T-cell (primary cell): ENCODE data around the gene CACNA1F. TPM values are rescaled to one million over a fixed set of nuclear protein-coding genes. Genes with fewer than 3 reads are reported as not detected.

Experiments
- ATAC-seq, 4 experiments: fragments of 200-7000 bp in 3 of 4; fragments of 150-1000 bp in 1 of 4; cut with Tn5 transposase; replicated peaks in 1 of 4; 1 replicate in 3 of 4; 2 replicates in 1 of 4; pipeline ENCODE4 v1.10.0; 2021; ENCODE audit warnings: moderate library complexity in 3 of 4, mild to moderate bottlenecking in 2 of 4, moderate number of reproducible peaks in 1 of 4
- CTCF ChIA-PET, 2 donors: fragments of 300-600 bp; sonication (Branson Sonifier 250); formaldehyde crosslinking; loops; one replicate each; lab custom pipeline; 2022; ENCODE audit warnings: antibody characterized with exemption in 2 of 2; lab: Charles Lee
- POLR2A ChIA-PET, 2 donors: fragments of 300-600 bp; sonication (Branson Sonifier 250); formaldehyde crosslinking; loops; one replicate each; lab custom pipeline; 2022; ENCODE audit warnings: antibody characterized with exemption in 2 of 2; lab: Charles Lee
- DNase-seq, 35 experiments: peaks; one replicate each; pipeline versions ENCODE4 v3.0.0 to v3.0.0-alpha.2; 2013 to 2023
- H3K27ac ChIP-seq: one replicate; pipeline ENCODE4 v1.5.1; 2013; ENCODE audit warnings: low read length
- H3K27me3 ChIP-seq, 2 experiments: replicated peaks in 1 of 2; 1 replicate in 1 of 2; 2 replicates in 1 of 2; pipeline versions ENCODE4 v1.6.1 to v1.7.0; 2013; ENCODE audit warnings: low read length in 1 of 2, mixed read lengths in 1 of 2; ENCODE audit not compliant: control insufficient read depth in 2 of 2, insufficient read depth in 2 of 2; ENCODE audit errors: extremely low read depth in 1 of 2
- H3K36me3 ChIP-seq, 2 donors: 1 replicate in 1 of 2; 2 replicates in 1 of 2; pipeline versions ENCODE4 v1.6.1 to v1.7.0; 2013; ENCODE audit warnings: low read length in 1 of 2; ENCODE audit not compliant: control insufficient read depth in 2 of 2, insufficient read depth in 1 of 2; ENCODE audit errors: extremely low read depth in 1 of 2
- H3K4me1 ChIP-seq, 2 experiments: 1 replicate in 1 of 2; 2 replicates in 1 of 2; pipeline versions ENCODE4 v1.6.1 to v1.7.0; 2013; ENCODE audit warnings: low read length in 2 of 2, mixed read lengths in 1 of 2; ENCODE audit not compliant: insufficient read depth in 2 of 2, control insufficient read depth in 1 of 2; ENCODE audit errors: extremely low read depth in 1 of 2
- H3K4me3 ChIP-seq, 2 donors: 1 replicate in 1 of 2; 2 replicates in 1 of 2; pipeline versions ENCODE4 v1.5.1 to v1.7.0; 2013; ENCODE audit warnings: mild to moderate bottlenecking in 2 of 2, low read length in 1 of 2, moderate library complexity in 1 of 2; ENCODE audit not compliant: control insufficient read depth in 1 of 2; ENCODE audit errors: extremely low read depth in 1 of 2
- H3K9me3 ChIP-seq: 2 replicates; pipeline ENCODE4 v1.7.0; 2013
- H3K27ac Mint-ChIP-seq, 2 donors: one replicate each; pipeline ENCODE4 v1.8.0; 2020 to 2021; ENCODE audit warnings: mild to moderate bottlenecking in 2 of 2, mixed read lengths in 2 of 2
- H3K27me3 Mint-ChIP-seq, 2 donors: one replicate each; pipeline ENCODE4 v1.8.0; 2021 to 2022; ENCODE audit warnings: mixed read lengths in 2 of 2
- H3K36me3 Mint-ChIP-seq: one replicate; pipeline ENCODE4 v1.8.0; 2021; ENCODE audit warnings: mixed read lengths
- H3K4me1 Mint-ChIP-seq, 3 donors: one replicate each; pipeline ENCODE4 v1.8.0; 2020 to 2022; ENCODE audit warnings: mixed read lengths in 3 of 3, mild to moderate bottlenecking in 1 of 3
- H3K4me3 Mint-ChIP-seq, 3 donors: one replicate each; pipeline ENCODE4 v1.8.0; 2020 to 2022; ENCODE audit warnings: mild to moderate bottlenecking in 3 of 3, mixed read lengths in 3 of 3, moderate library complexity in 3 of 3
- H3K9me3 Mint-ChIP-seq, 3 donors: one replicate each; pipeline ENCODE4 v1.8.0; 2020 to 2022; ENCODE audit warnings: mixed read lengths in 3 of 3
- WGBS: methylation state at CpG from one replicate; pipeline ENCODE4 v1.1.5; 2013; ENCODE audit warnings: missing lambda C conversion rate; ENCODE audit not compliant: insufficient coverage; 5-methylcytosine and 5-hydroxymethylcytosine counted together
- total RNA-seq, 35 experiments: library from RNA in 6 of 35; stranded (reverse) in 6 of 35; fragments of 120-200 nt in 1 of 35; gene quantifications; one replicate each; pipeline versions ENCODE4 v1.2.1 to v1.2.4 and lab custom pipeline; 2013 to 2026

CACNA1F gene
- 1 to 10 TPM; 1.4 to 1.9 (median 1.6) TPM for total RNA-seq
- total RNA-seq (2013) = 0.48 TPM
- 0.16 to 5.2 (median 2.1) reads per million in 29 experiments for total RNA-seq (lab: John Stamatoyannopoulos, UW)

DNA sequence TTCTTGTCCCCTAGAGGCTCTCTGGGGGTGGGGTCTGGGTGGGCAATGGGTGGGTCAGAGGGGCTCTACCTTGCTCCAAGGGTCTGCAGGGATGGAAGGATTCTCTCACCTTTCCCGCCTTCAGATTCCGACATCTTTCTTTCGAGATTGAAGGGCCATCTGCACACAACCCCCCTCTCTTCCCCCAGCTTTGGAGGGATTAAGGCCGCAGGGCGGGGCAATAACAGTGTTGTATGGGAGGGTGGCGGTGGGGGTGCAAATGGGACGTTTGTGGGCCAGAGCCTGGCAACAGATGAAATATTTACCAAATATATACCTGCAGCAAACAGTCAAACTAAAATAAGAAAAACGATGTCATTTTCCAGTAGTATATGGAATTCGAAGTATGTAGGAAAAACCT, at the start of gene CACNA1F:
CACNA1F (minus strand) TSS at position 165 of the 400 bp plus-strand sequence; CDS start at position 134, 31 bp downstream.
- Mint-ChIP-seq H3K36me3 (no peaks in the 10 kb centered on the region), H3K4me3 (no peak within 1 kb of the TSS), H3K27me3 (peaks cover 0 to 4% of the 10 kb centered on the region in 2 donors), H3K9me3 (no peaks in the 10 kb centered on the region), H3K27ac (no peak within 1 kb of the TSS), H3K4me1 (peaks cover 26 to 38% (median 28%) of the 10 kb centered on the region in 3 donors)
- CTCF ChIA-PET = no interaction called here
- Histone ChIP-seq H3K36me3 (no peaks in the 10 kb centered on the region), H3K27ac (no peak within 1 kb of the TSS), H3K4me3 (no peak within 1 kb of the TSS), H3K27me3 (no peaks in the 10 kb centered on the region), H3K4me1 (peaks cover 2 to 45% of the 10 kb centered on the region in 2 experiments), H3K9me3 (no peaks in the 10 kb centered on the region)
- POLR2A ChIA-PET = no interaction called here
- WGBS = no CpG with 5 or more reads among the region's 9 CpGs
- DNase-seq (no peak), ATAC-seq (no peak)

GRCh38 chrX:49282647-49283011, 49.5 kb upstream of the CACNA1F start:
- POLR2A ChIA-PET = no interaction called here
- H3K27me3 ChIP-seq = no peaks in the 10 kb centered on the region
- no peaks in the 10 kb centered on the region for H3K9me3 Mint-ChIP-seq
- no peak overlapping the region for H3K27ac ChIP-seq
- peaks cover 8 to 41% of the 10 kb centered on the region in 2 experiments for H3K4me1 ChIP-seq
- H3K4me1 Mint-ChIP-seq = peaks cover 34 to 55% (median 40%) of the 10 kb centered on the region in 3 donors
- WGBS = 92% methylated on average over 2 of the region's 11 CpGs
- H3K36me3 Mint-ChIP-seq = peaks cover 7% of the 10 kb centered on the region
- DNase-seq = no peak
- no peak overlapping the region for H3K4me3 ChIP-seq
- peak overlapping the region in 1 of 2 donors; percentile 12 for H3K27ac Mint-ChIP-seq
- H3K9me3 ChIP-seq = no peaks in the 10 kb centered on the region
- peak overlapping the region in 1 of 3 donors; percentile 9 for H3K4me3 Mint-ChIP-seq
- H3K36me3 ChIP-seq = peaks cover 2 to 4% of the 10 kb centered on the region in 2 donors
- no peak for ATAC-seq
- CTCF ChIA-PET = no interaction called here
- peaks cover 0 to 5% of the 10 kb centered on the region in 2 donors for H3K27me3 Mint-ChIP-seq

DNA sequence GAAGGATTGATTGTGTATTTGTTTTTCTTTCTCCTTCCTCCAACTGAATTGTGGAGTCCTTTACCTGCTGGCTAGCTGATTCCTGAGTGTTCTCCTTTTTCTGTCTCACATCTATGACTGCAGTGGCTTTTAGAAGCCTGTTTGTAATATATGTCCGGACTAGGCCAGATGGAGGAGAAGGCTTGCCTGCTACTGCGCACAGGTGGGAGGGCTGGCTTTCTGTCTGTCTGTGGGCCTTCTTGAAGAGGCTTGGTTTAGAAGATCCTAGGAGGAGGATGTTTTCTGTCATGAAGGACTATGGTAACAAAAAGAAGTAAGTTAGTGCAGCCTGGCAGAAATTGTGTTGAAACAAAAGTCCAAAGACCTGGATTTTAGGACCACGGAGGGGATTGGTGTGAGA, 44.9 kb upstream of the CACNA1F start:
- DNase-seq (no peak), ATAC-seq (no peak)
- Mint-ChIP-seq H3K36me3 (peaks cover 14% of the 10 kb centered on the region), H3K4me1 (peaks cover 73 to 88% (median 76%) of the 10 kb centered on the region in 3 donors), H3K27me3 (peaks cover 0 to 5% of the 10 kb centered on the region in 2 donors), H3K9me3 (no peaks in the 10 kb centered on the region), H3K27ac (peak overlapping the region; percentile 89 to 97), H3K4me3 (peak overlapping the region in 2 of 3 donors; percentile 52 to 78)
- Histone ChIP-seq H3K36me3 (no peaks in the 10 kb centered on the region), H3K4me3 (no peak overlapping the region), H3K4me1 (peaks cover 30 to 81% of the 10 kb centered on the region in 2 experiments), H3K27ac (peak overlapping the region; percentile 47), H3K27me3 (no peaks in the 10 kb centered on the region), H3K9me3 (no peaks in the 10 kb centered on the region)
- POLR2A ChIA-PET = no interaction called here
- CTCF ChIA-PET = no interaction called here
- 78% methylated on average over 2 of the region's 3 CpGs for WGBS

DNA sequence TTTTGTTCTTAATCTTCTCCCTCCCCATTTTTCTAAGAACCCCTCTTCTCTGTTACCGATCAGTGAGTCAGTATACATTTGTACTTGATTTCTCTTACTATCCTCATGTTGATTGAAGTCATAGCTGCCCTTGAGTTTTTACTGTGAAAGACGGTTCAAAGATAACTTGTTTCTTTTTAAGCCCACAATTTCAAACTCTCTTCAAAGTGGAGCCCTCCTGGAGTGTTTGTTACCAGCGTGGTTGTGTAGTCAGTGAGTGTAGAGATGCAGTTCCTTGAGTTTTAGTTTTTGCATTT, 44.3 kb upstream of the CACNA1F start:
- peak overlapping the region; percentile 89 to 97 for H3K27ac Mint-ChIP-seq
- H3K4me3 ChIP-seq = no peak overlapping the region
- peaks cover 74 to 87% (median 81%) of the 10 kb centered on the region in 3 donors for H3K4me1 Mint-ChIP-seq
- peaks cover 11% of the 10 kb centered on the region for H3K36me3 Mint-ChIP-seq
- H3K9me3 ChIP-seq = no peaks in the 10 kb centered on the region
- POLR2A ChIA-PET = no interaction called here
- peak overlapping the region; percentile 47 for H3K27ac ChIP-seq
- peaks cover 0 to 2% of the 10 kb centered on the region in 2 donors for H3K27me3 Mint-ChIP-seq
- CTCF ChIA-PET = no interaction called here
- no peak for DNase-seq
- peaks cover 30 to 85% of the 10 kb centered on the region in 2 experiments for H3K4me1 ChIP-seq
- peak overlapping the region; percentile 3 to 78 (median 52) for H3K4me3 Mint-ChIP-seq
- H3K27me3 ChIP-seq = no peaks in the 10 kb centered on the region
- peak; percentile 13 to 31 (median 22) for ATAC-seq
- no peaks in the 10 kb centered on the region for H3K9me3 Mint-ChIP-seq
- H3K36me3 ChIP-seq = no peaks in the 10 kb centered on the region
- WGBS = no CpG with 5 or more reads among the region's 3 CpGs

GRCh38 chrX:49276671-49277534, 43.8 kb upstream of the CACNA1F start:
- 89% methylated on average over 10 of the region's 19 CpGs for WGBS
- H3K27ac ChIP-seq = peak overlapping the region; percentile 47
- Mint-ChIP-seq H3K27me3 (no peaks in the 10 kb centered on the region), H3K27ac (peak overlapping the region; percentile 89 to 97), H3K36me3 (peaks cover 7% of the 10 kb centered on the region), H3K4me3 (peak overlapping the region; percentile 8 to 78 (median 52)), H3K4me1 (peaks cover 76 to 87% (median 86%) of the 10 kb centered on the region in 3 donors), H3K9me3 (no peaks in the 10 kb centered on the region)
- DNase-seq (peak in 1 of 35 experiments; percentile 0), ATAC-seq (no peak)
- no peaks in the 10 kb centered on the region for H3K36me3 ChIP-seq
- H3K4me3 ChIP-seq = no peak overlapping the region
- no peaks in the 10 kb centered on the region for H3K27me3 ChIP-seq
- H3K9me3 ChIP-seq = no peaks in the 10 kb centered on the region
- CTCF ChIA-PET = interaction anchor here in 1 of 2 donors (1.2 kb wide), 1 partner anchor 86 kb away, joined by 3 read pairs; no protein-coding TSS in a partner anchor
- H3K4me1 ChIP-seq = peaks cover 33 to 88% of the 10 kb centered on the region in 2 experiments
- POLR2A ChIA-PET = no interaction called here

DNA sequence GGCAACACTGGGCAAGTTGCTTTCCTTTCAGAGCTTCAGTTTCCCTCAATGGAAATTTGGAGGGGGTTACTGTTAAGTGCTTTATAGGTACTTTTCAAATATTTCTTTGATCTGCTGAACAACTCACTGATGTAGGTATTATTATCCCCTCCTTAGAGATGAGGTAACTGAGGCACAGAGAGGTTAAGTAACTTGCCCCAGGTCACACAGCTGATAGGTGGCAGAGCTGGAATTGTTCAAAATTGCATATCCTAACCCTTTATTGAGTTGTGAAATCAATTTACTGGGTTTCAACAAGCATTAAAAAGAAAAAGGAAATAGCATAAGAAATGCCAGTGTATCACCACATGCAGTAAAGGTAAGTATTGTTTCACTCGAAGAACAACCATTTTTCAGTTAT, 43.1 kb upstream of the CACNA1F start:
- POLR2A ChIA-PET = interaction anchor here in 1 of 2 donors (0.5 kb wide), 2 partner anchors 18 to 25 kb away, joined by 3 to 4 read pairs; no protein-coding TSS in a partner anchor
- Mint-ChIP-seq H3K9me3 (no peaks in the 10 kb centered on the region), H3K4me1 (peaks cover 80 to 93% (median 93%) of the 10 kb centered on the region in 3 donors), H3K36me3 (peaks cover 8% of the 10 kb centered on the region), H3K27me3 (no peaks in the 10 kb centered on the region), H3K4me3 (peak overlapping the region in 1 of 3 donors; percentile 78), H3K27ac (peak overlapping the region; percentile 89 to 97)
- H3K27me3 ChIP-seq = no peaks in the 10 kb centered on the region
- no peak for DNase-seq
- H3K4me3 ChIP-seq = no peak overlapping the region
- peaks cover 38 to 88% of the 10 kb centered on the region in 2 experiments for H3K4me1 ChIP-seq
- CTCF ChIA-PET = interaction anchor here in 1 of 2 donors (1.2 kb wide), 1 partner anchor 85 kb away, joined by 3 read pairs; no protein-coding TSS in a partner anchor
- WGBS = no CpG with 5 or more reads among the region's 1 CpG
- no peaks in the 10 kb centered on the region for H3K36me3 ChIP-seq
- ATAC-seq = no peak
- H3K9me3 ChIP-seq = no peaks in the 10 kb centered on the region
- peak overlapping the region; percentile 47 for H3K27ac ChIP-seq
